GM18870 (cell line): ENCODE data around the gene RNF175.
A peak's percentile ranks its signal among the peaks of the same experiment; 100 is the strongest.

Experiments used
- ATAC-seq: cut with Tn5 transposase; IDR thresholded peaks from one replicate; pipeline ENCODE4 v1.9.1; 2021; ENCODE audit warnings: moderate library complexity; ENCODE audit not compliant: unreplicated experiment

The RNF175 gene

GRCh38 chr4:153759407-153760316, at the start of gene RNF175:
TSS of gene RNF175 (minus strand) at chr4:153760024. CDS start at chr4:153759862, 162 bp downstream.
- ATAC-seq: no peak

GRCh38 chr4:153809307-153809706, 49.5 kb upstream of the RNF175 start:
- peak; percentile 43 for ATAC-seq

GRCh38 chr4:153808175-153808574, 48.4 kb upstream of the RNF175 start:
- ATAC-seq: no peak

- no peak for ATAC-seq
Measured at GRCh38 chr4:153806073-153806472, 46.2 kb upstream of the RNF175 start.

GRCh38 chr4:153804722-153805121, 44.9 kb upstream of the RNF175 start:
- ATAC-seq: no peak

- no peak for ATAC-seq
Measured at GRCh38 chr4:153799694-153800074, 39.9 kb upstream of the RNF175 start.

- no peak for ATAC-seq
Measured at GRCh38 chr4:153798901-153799693, 39.3 kb upstream of the RNF175 start.

GRCh38 chr4:153798420-153798819, 38.6 kb upstream of the RNF175 start:
- ATAC-seq: no peak

GRCh38 chr4:153794006-153794405, 34.2 kb upstream of the RNF175 start:
- no peak for ATAC-seq

- ATAC-seq: no peak
Measured at GRCh38 chr4:153792618-153793247, 32.9 kb upstream of the RNF175 start.

GRCh38 chr4:153791746-153792617, 32.2 kb upstream of the RNF175 start:
- no peak for ATAC-seq

- ATAC-seq: no peak
Measured at GRCh38 chr4:153790962-153791551, 31.2 kb upstream of the RNF175 start.

- ATAC-seq: no peak
Measured at GRCh38 chr4:153790500-153790865, 30.7 kb upstream of the RNF175 start.

GRCh38 chr4:153789741-153790499, 30.1 kb upstream of the RNF175 start:
- ATAC-seq: no peak

GRCh38 chr4:153788413-153789276, 28.8 kb upstream of the RNF175 start, which contains the start of gene SFRP2:
TSS of gene SFRP2 (minus strand) at chr4:153789083. CDS start at chr4:153788835, 248 bp downstream.
- no peak for ATAC-seq

GRCh38 chr4:153788051-153788412, 28.2 kb upstream of the RNF175 start:
- no peak for ATAC-seq

- no peak for ATAC-seq
Measured at GRCh38 chr4:153787575-153787974, 27.8 kb upstream of the RNF175 start.

GRCh38 chr4:153787061-153787560, 27.3 kb upstream of the RNF175 start:
- ATAC-seq: no peak
